ENCODE results near the gene C1orf94.
A peak's percentile ranks its signal among the peaks of the same experiment; 100 is the strongest.

C1orf94 gene

GRCh38 chr1:34199927-34200326, 23.2 kb downstream of the C1orf94 start:
- Histone ChIP-seq H3K4ac (ENCODE audit: low read depth, low read length) (no peak overlapping the region), H2BK12ac (ENCODE audit: low read length) (no peak overlapping the region), H3K4me1 (ENCODE audit: control insufficient read depth in 1 of 2, insufficient read depth in 2 of 2, low read length in 2 of 2) (no peaks in the 10 kb centered on the region), H3K23ac (ENCODE audit: low read length) (no peak overlapping the region), H3K36me3 (ENCODE audit: control insufficient read depth in 1 of 2, insufficient read depth in 2 of 2, low read length in 2 of 2) (no peaks in the 10 kb centered on the region), H2BK120ac (ENCODE audit: insufficient read depth, low read length, poor library complexity) (no peak overlapping the region), H3K79me1 (ENCODE audit: low read length) (no peaks in the 10 kb centered on the region), H2BK5ac (ENCODE audit: low read depth, low read length, poor library complexity) (no peak overlapping the region), H2AK5ac (ENCODE audit: low read length) (no peak overlapping the region), H2AFZ (ENCODE audit: insufficient read depth, low read length, poor library complexity) (no peak overlapping the region), H3K9me3 (ENCODE audit: insufficient read depth, low read depth, low read length) (peaks cover 2% of the 10 kb centered on the region), H4K12ac (ENCODE audit: low read depth, low read length) (no peak overlapping the region), H3K9ac (ENCODE audit: low read length) (no peak overlapping the region), H3K27ac (ENCODE audit: low read depth, low read length) (no peak overlapping the region), H3K4me3 (ENCODE audit: low read depth, low read length) (no peak overlapping the region), H3K4me2 (ENCODE audit: low read length) (no peak overlapping the region), H4K8ac (ENCODE audit: low read depth, low read length) (no peak overlapping the region), H3K27me3 (ENCODE audit: insufficient read depth, low read length) (no peaks in the 10 kb centered on the region), H4K91ac (ENCODE audit: low read depth, low read length) (no peak overlapping the region), H3K79me2 (ENCODE audit: control insufficient read depth, insufficient read depth, low read length, poor library complexity) (no peaks in the 10 kb centered on the region), H3K18ac (ENCODE audit: low read length) (no peak overlapping the region), H3K14ac (ENCODE audit: low read length) (no peak overlapping the region)
- WGBS (ENCODE audit: extremely low coverage, insufficient coverage, insufficient read length): no CpG with 5 or more reads among the region's 1 CpG
- peak; percentile 9 to 30 for DNase-seq

GRCh38 chr1:34212673-34213072, 36.0 kb downstream of the C1orf94 start:
- Histone ChIP-seq H3K36me3 (ENCODE audit: control insufficient read depth in 1 of 2, insufficient read depth in 2 of 2, low read length in 2 of 2) (no peaks in the 10 kb centered on the region), H3K14ac (ENCODE audit: low read length) (no peak overlapping the region), H3K9me3 (ENCODE audit: insufficient read depth, low read depth, low read length) (peaks cover 3% of the 10 kb centered on the region), H3K79me2 (ENCODE audit: control insufficient read depth, insufficient read depth, low read length, poor library complexity) (no peaks in the 10 kb centered on the region), H3K4ac (ENCODE audit: low read depth, low read length) (no peak overlapping the region), H4K91ac (ENCODE audit: low read depth, low read length) (no peak overlapping the region), H3K23ac (ENCODE audit: low read length) (no peak overlapping the region), H4K8ac (ENCODE audit: low read depth, low read length) (no peak overlapping the region), H3K18ac (ENCODE audit: low read length) (no peak overlapping the region), H2BK5ac (ENCODE audit: low read depth, low read length, poor library complexity) (no peak overlapping the region), H3K4me3 (ENCODE audit: low read depth, low read length) (no peak overlapping the region), H2AFZ (ENCODE audit: insufficient read depth, low read length, poor library complexity) (no peak overlapping the region), H3K4me1 (ENCODE audit: control insufficient read depth in 1 of 2, insufficient read depth in 2 of 2, low read length in 2 of 2) (no peaks in the 10 kb centered on the region), H2BK12ac (ENCODE audit: low read length) (no peak overlapping the region), H3K27ac (ENCODE audit: low read depth, low read length) (no peak overlapping the region), H2AK5ac (ENCODE audit: low read length) (no peak overlapping the region), H4K12ac (ENCODE audit: low read depth, low read length) (no peak overlapping the region), H2BK120ac (ENCODE audit: insufficient read depth, low read length, poor library complexity) (no peak overlapping the region), H3K27me3 (ENCODE audit: insufficient read depth, low read length) (no peaks in the 10 kb centered on the region), H3K9ac (ENCODE audit: low read length) (no peak overlapping the region), H3K4me2 (ENCODE audit: low read length) (no peak overlapping the region), H3K79me1 (ENCODE audit: low read length) (no peaks in the 10 kb centered on the region)
- WGBS (ENCODE audit: extremely low coverage, insufficient coverage, insufficient read length): no CpG with 5 or more reads among the region's 4 CpGs
- no peak for DNase-seq

DNA sequence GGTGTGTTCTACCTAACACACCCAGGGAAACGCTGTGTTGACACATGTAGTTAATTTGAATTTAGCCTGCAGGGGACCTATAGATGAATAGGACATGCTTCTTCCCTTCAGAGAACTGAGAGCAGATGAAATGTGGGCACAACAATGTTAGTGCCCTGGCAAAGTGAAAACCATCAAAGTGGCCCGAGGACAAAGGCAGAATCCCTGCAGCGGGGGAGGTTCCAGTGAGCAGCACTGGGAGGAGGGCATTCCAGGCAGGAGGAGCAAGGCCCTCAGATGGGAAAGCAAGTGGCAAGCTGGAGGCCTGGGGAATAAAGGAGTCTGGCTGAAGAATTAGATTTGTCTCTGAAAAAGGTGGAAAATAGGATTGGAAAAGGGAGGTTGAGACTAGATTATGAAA, 37.2 kb downstream of the C1orf94 start:
- H4K91ac ChIP-seq (ENCODE audit: low read depth, low read length): no peak overlapping the region
- no peak overlapping the region for H4K8ac ChIP-seq (ENCODE audit: low read depth, low read length)
- H3K4ac ChIP-seq (ENCODE audit: low read depth, low read length): no peak overlapping the region
- no peak overlapping the region for H3K14ac ChIP-seq (ENCODE audit: low read length)
- no peak overlapping the region for H3K27ac ChIP-seq (ENCODE audit: low read depth, low read length)
- no peak overlapping the region for H2AFZ ChIP-seq (ENCODE audit: insufficient read depth, low read length, poor library complexity)
- no CpG with 5 or more reads among the region's 3 CpGs for WGBS (ENCODE audit: extremely low coverage, insufficient coverage, insufficient read length)
- H3K18ac ChIP-seq (ENCODE audit: low read length): no peak overlapping the region
- no peak overlapping the region for H3K23ac ChIP-seq (ENCODE audit: low read length)
- H2BK5ac ChIP-seq (ENCODE audit: low read depth, low read length, poor library complexity): no peak overlapping the region
- H2BK12ac ChIP-seq (ENCODE audit: low read length): no peak overlapping the region
- no peak overlapping the region for H3K4me2 ChIP-seq (ENCODE audit: low read length)
- H3K36me3 ChIP-seq (ENCODE audit: control insufficient read depth in 1 of 2, insufficient read depth in 2 of 2, low read length in 2 of 2): no peaks in the 10 kb centered on the region
- no peak overlapping the region for H3K9ac ChIP-seq (ENCODE audit: low read length)
- H3K27me3 ChIP-seq (ENCODE audit: insufficient read depth, low read length): no peaks in the 10 kb centered on the region
- no peak overlapping the region for H2AK5ac ChIP-seq (ENCODE audit: low read length)
- H2BK120ac ChIP-seq (ENCODE audit: insufficient read depth, low read length, poor library complexity): no peak overlapping the region
- peaks cover 3% of the 10 kb centered on the region for H3K9me3 ChIP-seq (ENCODE audit: insufficient read depth, low read depth, low read length)
- H3K79me2 ChIP-seq (ENCODE audit: control insufficient read depth, insufficient read depth, low read length, poor library complexity): no peaks in the 10 kb centered on the region
- no peak overlapping the region for H4K12ac ChIP-seq (ENCODE audit: low read depth, low read length)
- H3K4me3 ChIP-seq (ENCODE audit: low read depth, low read length): no peak overlapping the region
- H3K4me1 ChIP-seq (ENCODE audit: control insufficient read depth in 1 of 2, insufficient read depth in 2 of 2, low read length in 2 of 2): no peaks in the 10 kb centered on the region
- no peak for DNase-seq
- H3K79me1 ChIP-seq (ENCODE audit: low read length): no peaks in the 10 kb centered on the region

DNA sequence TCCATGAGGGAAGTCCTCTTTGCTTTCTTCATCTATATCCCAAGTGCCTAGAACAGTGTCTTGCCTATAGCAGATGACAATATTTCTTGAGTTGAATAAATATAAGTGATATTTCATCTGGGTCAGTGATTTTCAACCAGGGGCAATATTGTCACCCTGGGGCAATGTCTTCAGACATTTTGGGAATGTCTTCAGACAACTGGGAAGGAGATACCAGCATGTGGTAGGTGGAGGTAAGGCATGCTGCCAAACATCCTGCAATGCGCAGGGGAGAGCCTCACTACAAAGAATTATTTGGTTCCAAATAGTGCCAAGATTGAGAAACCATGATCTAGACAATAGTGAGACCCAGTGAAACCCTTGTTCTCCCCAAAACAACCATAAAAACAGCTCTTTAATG, 54.7 kb downstream of the C1orf94 start:
- no peaks in the 10 kb centered on the region for H3K79me2 ChIP-seq (ENCODE audit: control insufficient read depth, insufficient read depth, low read length, poor library complexity)
- H3K27me3 ChIP-seq (ENCODE audit: insufficient read depth, low read length): no peaks in the 10 kb centered on the region
- H3K27ac ChIP-seq (ENCODE audit: low read depth, low read length): no peak overlapping the region
- peak; percentile 52 to 75 for DNase-seq
- H3K79me1 ChIP-seq (ENCODE audit: low read length): no peaks in the 10 kb centered on the region
- H2BK12ac ChIP-seq (ENCODE audit: low read length): no peak overlapping the region
- no peak overlapping the region for H3K9ac ChIP-seq (ENCODE audit: low read length)
- no peak overlapping the region for H3K14ac ChIP-seq (ENCODE audit: low read length)
- H2BK5ac ChIP-seq (ENCODE audit: low read depth, low read length, poor library complexity): no peak overlapping the region
- H3K4ac ChIP-seq (ENCODE audit: low read depth, low read length): no peak overlapping the region
- H3K36me3 ChIP-seq (ENCODE audit: control insufficient read depth in 1 of 2, insufficient read depth in 2 of 2, low read length in 2 of 2): no peaks in the 10 kb centered on the region
- no peak overlapping the region for H4K12ac ChIP-seq (ENCODE audit: low read depth, low read length)
- H3K23ac ChIP-seq (ENCODE audit: low read length): no peak overlapping the region
- no peak overlapping the region for H3K4me3 ChIP-seq (ENCODE audit: low read depth, low read length)
- H2AFZ ChIP-seq (ENCODE audit: insufficient read depth, low read length, poor library complexity): no peak overlapping the region
- no peak overlapping the region for H4K91ac ChIP-seq (ENCODE audit: low read depth, low read length)
- WGBS (ENCODE audit: extremely low coverage, insufficient coverage, insufficient read length): no CpG with 5 or more reads among the region's 1 CpG
- H3K18ac ChIP-seq (ENCODE audit: low read length): no peak overlapping the region
- no peak overlapping the region for H4K8ac ChIP-seq (ENCODE audit: low read depth, low read length)
- H3K9me3 ChIP-seq (ENCODE audit: insufficient read depth, low read depth, low read length): no peaks in the 10 kb centered on the region
- H2AK5ac ChIP-seq (ENCODE audit: low read length): no peak overlapping the region
- no peak overlapping the region for H3K4me2 ChIP-seq (ENCODE audit: low read length)
- no peak overlapping the region for H2BK120ac ChIP-seq (ENCODE audit: insufficient read depth, low read length, poor library complexity)
- no peaks in the 10 kb centered on the region for H3K4me1 ChIP-seq (ENCODE audit: control insufficient read depth in 1 of 2, insufficient read depth in 2 of 2, low read length in 2 of 2)

Data from trophoblast cell (in vitro differentiated cells and primary cell).